Lower leg skin (tissue), 4 donors: Measurements from ENCODE around the gene DDX41. TPM values are rescaled to one million over a fixed set of nuclear protein-coding genes. Genes with fewer than 3 reads are reported as not detected.

Source experiments
- DNase-seq, 2 donors: peaks; one replicate each; pipeline ENCODE4 v3.0.0-alpha.2; 2019; ENCODE audit warnings: low spot score in 2 of 2
- H3K4me3 ChIP-seq: fragments of 200-600 bp; sonication (generic); 2 replicates; pipeline ENCODE4 v1.5.1; 2017; ENCODE audit warnings: mild to moderate bottlenecking, low read depth; ENCODE audit not compliant: poor library complexity, severe bottlenecking
- POLR2A ChIP-seq, 2 donors: fragments of 450-650 bp; IDR thresholded peaks; one replicate each; pipeline ENCODE4 v1.6.1; 2016 to 2017; ENCODE audit warnings: antibody characterized with exemption in 2 of 2, mild to moderate bottlenecking in 1 of 2, moderate library complexity in 1 of 2
- WGBS, 2 donors: methylation state at CpG; one replicate each; pipeline ENCODE4 v1.1.5; 2018; 5-methylcytosine and 5-hydroxymethylcytosine counted together
- intact Hi-C: fragments of 100-400 bp; cut with DNase I; formaldehyde crosslinking; loops from one replicate; pipeline ENCODE4 v1.15.0; 2023; ENCODE audit warnings: low total_unique reads
- total RNA-seq, 4 donors: library from RNA; depleted of rRNA; stranded (reverse); fragments of >200 nt; gene quantifications; one replicate each; pipeline ENCODE4 v1.1.0, GENCODE V29; 2016
- TF ChIP-seq, protein P1 (sequence below), 3 donors: fragments of 450-650 bp; IDR thresholded peaks; one replicate each; pipeline ENCODE4 v1.5.1; 2016; ENCODE audit warnings: antibody characterized with exemption in 3 of 3, mild to moderate bottlenecking in 3 of 3, moderate library complexity in 2 of 3

Gene DDX41
- total RNA-seq, 4 donors from 2014 or later = 70.7 to 108 (median 88.6) TPM

DNA sequence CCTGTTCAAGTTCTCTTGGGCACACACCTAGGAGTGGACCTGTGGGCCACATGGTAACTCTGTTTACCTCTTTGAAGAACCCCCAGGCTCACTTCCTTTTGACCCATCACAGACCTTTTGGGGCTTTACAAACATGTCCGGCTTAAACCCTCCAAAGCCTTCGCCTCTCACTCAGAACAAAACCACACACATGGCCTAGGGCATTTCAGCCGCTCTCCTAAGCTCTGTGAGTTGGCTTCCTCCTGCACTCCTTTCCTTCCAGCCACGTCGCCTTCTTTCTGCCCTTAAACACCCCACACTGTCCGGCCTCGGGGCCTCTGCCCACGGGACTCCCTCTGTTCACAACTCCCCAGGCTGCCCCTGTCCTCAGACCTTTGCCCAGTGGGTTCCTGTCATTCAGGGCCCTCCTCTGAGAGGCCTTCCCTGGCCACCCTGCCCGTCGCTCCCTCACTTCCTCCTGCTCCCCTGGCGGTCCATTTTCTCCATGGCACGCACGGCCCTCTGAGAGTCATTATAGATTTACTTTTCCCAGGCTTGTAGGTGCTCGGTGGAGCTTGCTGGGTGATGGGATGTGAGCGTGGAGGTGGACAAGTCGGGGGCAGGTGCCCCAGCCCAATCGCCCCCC, 9.1 kb downstream of the DDX41 start:
- intact Hi-C loops = no loop called here
- TF ChIP-seq POLR2A (IDR thresholded peaks at IDR 0.05) = no peak
- TF ChIP-seq, protein P1, sequence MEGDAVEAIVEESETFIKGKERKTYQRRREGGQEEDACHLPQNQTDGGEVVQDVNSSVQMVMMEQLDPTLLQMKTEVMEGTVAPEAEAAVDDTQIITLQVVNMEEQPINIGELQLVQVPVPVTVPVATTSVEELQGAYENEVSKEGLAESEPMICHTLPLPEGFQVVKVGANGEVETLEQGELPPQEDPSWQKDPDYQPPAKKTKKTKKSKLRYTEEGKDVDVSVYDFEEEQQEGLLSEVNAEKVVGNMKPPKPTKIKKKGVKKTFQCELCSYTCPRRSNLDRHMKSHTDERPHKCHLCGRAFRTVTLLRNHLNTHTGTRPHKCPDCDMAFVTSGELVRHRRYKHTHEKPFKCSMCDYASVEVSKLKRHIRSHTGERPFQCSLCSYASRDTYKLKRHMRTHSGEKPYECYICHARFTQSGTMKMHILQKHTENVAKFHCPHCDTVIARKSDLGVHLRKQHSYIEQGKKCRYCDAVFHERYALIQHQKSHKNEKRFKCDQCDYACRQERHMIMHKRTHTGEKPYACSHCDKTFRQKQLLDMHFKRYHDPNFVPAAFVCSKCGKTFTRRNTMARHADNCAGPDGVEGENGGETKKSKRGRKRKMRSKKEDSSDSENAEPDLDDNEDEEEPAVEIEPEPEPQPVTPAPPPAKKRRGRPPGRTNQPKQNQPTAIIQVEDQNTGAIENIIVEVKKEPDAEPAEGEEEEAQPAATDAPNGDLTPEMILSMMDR (IDR thresholded peaks at IDR 0.05) = no peak
- no peak for DNase-seq
- WGBS, 2 donors = 76 to 80% methylated on average over 17 of the region's 17 CpGs
- H3K4me3 ChIP-seq = no peak overlapping the region

DNA sequence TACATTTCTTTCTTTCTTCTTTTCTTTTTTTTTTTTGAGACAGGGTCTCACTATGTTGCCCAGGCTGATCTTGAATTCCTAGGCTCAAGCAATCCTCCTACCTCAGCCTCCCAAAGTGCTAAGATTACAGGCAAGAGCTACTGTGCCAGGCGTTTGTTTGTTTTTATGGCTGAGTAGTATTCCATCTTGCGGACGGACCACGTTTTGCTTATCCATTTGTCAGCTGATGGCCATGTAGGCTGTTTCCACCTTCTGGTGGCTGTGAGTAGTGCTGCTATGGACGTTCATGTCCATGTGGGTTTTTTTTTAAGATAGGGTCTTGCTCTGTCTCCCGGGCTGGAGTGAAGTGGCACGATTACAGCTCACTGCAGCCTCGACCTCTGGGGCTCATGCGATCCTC, 9.6 kb downstream of the DDX41 start:
- intact Hi-C loops = no loop called here
- no peak overlapping the region for H3K4me3 ChIP-seq
- no peak for TF ChIP-seq POLR2A (IDR thresholded peaks at IDR 0.05)
- TF ChIP-seq, protein P1 (IDR thresholded peaks at IDR 0.05) = no peak
- DNase-seq = no peak
- 81% methylated on average over 9 of the region's 9 CpGs for WGBS, 2 donors

DNA sequence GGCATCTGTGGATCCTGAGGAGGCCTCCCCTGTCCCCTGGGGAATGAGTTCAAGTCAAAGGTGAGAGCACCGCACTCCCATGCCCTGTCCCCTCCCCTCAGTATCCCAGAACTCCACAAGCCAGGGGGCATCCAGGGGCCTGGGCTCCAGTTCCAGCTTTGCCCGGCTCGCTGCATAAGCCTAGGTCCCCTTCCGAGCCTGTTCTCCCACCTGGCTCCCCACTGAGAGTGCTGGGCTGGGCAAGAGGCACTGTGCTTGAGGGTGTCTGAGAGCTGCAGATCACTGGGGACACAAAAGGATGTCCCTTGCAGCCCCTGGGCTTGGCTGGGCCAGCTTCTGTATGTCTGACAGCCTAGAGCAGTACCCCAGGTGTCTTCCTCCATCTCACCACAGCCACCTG, 11.7 kb downstream of the DDX41 start:
- TF ChIP-seq POLR2A (IDR thresholded peaks at IDR 0.05) = no peak
- TF ChIP-seq, protein P1 (IDR thresholded peaks at IDR 0.05) = no peak
- no peak overlapping the region for H3K4me3 ChIP-seq
- WGBS, 2 donors = 92 to 100% methylated on average over 3 to 4 of the region's 4 CpGs
- no peak for DNase-seq
- intact Hi-C loops = no loop called here

DNA sequence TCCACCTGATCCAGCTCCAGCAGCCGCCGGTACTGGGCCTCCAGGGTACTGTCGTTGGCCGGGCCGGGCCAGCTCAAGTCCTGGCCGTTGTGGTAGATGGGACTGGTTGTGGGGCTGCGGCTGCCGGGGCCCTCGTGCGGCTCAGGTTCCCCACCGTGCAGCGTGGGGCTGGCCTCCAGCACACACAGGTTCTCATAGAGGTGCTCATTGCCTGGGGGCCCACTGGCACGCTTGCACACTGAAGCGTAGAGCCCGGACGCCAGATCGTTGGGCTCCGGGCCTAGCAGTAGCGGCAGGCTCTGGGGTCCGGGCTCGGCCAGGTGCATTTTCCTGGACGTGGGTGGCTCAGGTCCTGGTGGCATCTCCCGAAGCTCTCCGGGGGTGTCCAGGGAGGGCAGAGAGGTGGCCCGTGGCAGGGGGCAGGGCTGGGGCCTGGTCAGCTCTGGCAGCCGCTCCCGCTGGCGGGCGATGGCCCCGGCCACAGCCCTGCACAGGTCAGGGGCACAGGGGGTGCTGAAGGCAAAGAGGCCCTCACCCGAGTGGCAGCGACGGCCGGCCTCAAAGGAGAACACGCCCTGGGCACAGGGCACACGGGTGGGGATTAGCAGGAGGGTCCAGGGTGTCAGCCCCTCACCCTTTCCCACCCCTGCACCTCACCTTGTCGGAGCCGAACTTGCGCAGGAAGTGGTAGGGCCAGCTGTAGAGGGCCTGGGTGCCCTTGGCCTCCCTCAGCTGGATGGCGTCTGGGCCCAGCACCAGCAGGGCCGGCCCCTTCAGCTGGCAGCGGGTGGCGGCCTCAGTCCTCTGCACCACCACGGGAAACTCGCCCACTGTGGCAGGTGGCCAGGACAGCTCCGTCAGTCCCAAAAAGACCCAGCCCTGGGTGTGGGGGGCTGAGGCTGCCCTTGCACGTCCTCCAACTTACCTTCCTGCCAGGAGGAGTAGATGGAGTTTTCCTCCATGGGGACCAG, 12.4 kb downstream of the DDX41 start:
- H3K4me3 ChIP-seq = no peak overlapping the region
- TF ChIP-seq, protein P1 (IDR thresholded peaks at IDR 0.05) = no peak
- no peak for TF ChIP-seq POLR2A (IDR thresholded peaks at IDR 0.05)
- intact Hi-C loops = loop anchor here (5.0 kb wide), 1 partner anchor 102 kb away; the partner anchor contains the start of gene PFN3
- no peak for DNase-seq
- 89 to 90% methylated on average over 30 to 34 of the region's 47 CpGs for WGBS, 2 donors

DNA sequence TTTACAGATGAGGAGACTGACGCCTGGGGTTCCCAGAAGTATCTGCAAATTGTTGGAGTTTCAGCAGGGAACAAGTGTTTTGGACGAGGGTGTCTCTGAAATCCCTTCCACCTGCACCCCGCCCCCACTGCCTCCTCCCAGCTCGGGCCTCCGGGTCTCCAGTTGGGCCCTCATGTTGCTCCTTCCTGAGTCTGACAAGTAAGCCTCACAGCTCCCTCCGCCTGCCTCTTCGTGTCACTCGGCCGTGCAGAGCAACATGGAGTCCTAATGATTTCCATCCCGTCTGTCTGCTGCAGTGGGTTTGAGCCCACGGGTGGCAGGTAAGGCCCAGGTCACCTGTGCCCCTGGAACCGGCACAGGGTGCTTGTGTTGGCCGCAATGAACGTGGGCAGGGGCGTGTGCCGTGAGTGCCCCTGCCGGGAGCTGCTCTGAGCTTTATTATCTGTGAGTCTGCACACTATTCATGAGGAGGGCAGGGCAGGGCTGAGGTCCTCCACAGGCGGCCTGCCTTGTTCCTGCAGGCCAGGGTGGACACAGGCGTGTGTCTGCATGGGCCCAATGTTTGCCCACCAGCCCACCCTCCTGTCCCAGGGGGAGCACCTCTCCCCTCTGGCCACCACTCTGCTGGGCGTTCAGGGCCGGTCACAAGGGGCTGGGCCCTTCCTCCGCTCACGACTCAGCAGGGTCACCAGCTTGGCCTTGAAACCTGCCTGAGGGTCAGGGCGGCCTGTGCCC, 13.2 kb downstream of the DDX41 start:
- DNase-seq = no peak
- TF ChIP-seq POLR2A (IDR thresholded peaks at IDR 0.05) = no peak
- TF ChIP-seq, protein P1 (IDR thresholded peaks at IDR 0.05) = no peak
- intact Hi-C loops = loop anchor here (5.0 kb wide), 1 partner anchor 101 kb away; the partner anchor contains the start of gene PFN3
- no peak overlapping the region for H3K4me3 ChIP-seq
- WGBS, 2 donors = 82 to 84% methylated on average over 22 to 23 of the region's 24 CpGs
